EL (cell line): Measurements from ENCODE around the gene MC1R.
"Not testable (repeated sequence)": the region's sequence is repeated elsewhere in the genome, so short reads cannot be mapped to it uniquely, and the experiment has no call there.

Source experiments
- DNase-seq: peaks from one replicate; pipeline ENCODE4 v3.0.0-alpha.2; 2016

MC1R gene

DNA sequence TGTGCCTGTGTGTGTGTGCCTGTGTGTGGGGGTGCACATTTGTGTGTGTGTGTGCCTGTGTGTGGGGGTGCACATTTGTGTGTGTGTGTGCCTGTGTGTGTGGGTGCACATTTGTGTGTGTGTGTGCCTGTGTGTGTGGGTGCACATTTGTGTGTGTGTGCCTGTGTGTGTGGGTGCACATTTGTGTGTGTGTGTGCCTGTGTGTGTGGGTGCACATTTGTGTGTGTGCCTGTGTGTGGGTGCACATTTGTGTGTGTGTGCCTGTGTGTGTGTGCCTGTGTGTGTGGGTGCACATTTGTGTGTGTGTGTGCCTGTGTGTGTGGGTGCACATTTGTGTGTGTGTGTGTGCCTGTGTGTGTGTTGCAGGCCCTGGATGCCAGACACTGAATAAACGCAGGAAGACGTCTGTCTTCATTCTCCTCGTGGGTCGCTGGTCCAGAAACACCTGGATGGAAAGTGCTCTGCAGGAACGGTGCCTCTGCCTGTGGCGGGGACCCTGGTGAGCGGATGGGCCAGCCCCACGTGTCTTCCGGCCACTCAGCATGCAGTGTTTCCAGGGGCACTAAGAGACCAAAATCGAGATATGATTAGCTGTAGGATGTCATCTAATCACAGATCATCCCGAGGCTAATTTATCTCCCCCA lies 3.9 kb upstream of the MC1R start:
- not testable (repeated sequence) for DNase-seq

DNA sequence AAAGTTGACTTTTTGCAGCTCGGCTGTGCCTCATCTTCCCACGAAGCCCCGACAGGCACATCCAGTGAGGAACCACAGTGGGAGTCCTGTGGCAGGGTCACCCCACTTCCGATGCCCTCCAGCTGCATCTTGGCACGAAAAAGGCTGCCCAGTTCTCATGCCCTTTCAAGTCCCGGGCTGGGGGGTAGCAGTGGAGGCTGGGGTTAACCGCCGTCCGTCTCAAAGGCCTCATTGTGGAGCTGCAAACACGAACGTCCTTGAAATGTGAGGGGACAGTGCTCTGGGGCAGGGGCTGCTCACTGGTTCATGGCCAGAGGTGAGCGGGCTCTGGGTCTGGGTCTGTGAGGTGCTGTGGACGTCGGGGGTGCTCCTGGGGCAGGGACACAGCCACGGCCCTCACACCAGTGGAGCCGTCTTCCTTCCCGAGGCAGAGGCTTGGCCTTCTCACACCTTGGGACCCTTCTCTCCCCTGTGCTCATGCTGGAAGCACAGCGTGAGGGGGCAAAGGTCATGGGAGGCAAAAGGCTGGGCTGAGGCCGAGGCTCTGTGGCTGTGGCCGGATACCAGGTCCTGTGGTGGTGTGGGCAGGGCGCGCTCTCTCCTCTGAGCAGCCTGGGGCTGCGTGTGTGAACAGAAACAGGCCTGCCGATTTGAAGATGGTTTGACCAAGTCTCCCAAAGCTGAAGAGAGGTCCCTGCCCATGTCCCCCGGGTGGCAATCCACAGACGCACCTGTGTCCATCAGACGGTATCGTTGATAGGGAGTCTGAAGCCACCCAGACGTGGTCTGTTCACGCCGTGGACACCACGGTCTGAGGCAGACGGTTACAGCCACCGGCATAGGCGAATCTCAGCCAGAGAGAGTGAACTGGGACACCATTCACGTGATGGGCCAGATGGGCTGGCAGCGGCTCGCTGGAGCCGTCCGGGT lies 3.1 kb upstream of the MC1R start:
- DNase-seq = no peak

DNA sequence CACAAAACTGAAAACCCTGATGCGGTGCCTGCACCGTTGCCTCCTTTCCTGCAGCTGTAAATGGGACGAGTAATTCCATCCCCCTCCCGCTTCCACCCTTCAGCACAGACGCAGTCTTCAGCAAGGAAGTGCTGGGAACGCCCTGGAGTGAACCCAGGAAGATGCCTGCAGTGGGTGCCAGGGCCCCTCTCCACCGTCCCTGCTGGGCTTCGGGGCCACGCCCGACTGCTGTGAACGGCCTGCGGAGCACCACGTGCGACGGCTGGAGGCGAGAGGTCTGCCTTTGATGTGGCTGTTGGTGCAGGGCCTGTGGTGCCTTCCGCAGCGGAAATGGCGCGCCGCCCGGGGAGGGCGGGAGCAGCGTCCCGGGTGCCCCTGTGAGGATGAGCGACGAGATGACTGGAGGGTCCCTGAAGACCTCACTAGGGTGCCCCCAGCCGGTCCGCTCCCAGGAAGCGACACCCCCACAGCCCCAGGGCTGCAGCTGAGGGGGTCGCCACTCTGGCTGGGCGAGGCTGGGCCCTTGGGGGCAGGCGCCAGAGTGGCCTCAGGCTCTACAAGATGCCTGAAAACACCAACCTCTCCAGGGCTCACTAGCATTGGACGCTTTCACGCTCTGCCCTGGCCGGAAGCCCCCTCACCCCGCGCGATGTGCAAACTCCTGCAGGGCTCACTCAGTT lies 749 bp upstream of the MC1R start:
- DNase-seq = peak; percentile 92

DNA sequence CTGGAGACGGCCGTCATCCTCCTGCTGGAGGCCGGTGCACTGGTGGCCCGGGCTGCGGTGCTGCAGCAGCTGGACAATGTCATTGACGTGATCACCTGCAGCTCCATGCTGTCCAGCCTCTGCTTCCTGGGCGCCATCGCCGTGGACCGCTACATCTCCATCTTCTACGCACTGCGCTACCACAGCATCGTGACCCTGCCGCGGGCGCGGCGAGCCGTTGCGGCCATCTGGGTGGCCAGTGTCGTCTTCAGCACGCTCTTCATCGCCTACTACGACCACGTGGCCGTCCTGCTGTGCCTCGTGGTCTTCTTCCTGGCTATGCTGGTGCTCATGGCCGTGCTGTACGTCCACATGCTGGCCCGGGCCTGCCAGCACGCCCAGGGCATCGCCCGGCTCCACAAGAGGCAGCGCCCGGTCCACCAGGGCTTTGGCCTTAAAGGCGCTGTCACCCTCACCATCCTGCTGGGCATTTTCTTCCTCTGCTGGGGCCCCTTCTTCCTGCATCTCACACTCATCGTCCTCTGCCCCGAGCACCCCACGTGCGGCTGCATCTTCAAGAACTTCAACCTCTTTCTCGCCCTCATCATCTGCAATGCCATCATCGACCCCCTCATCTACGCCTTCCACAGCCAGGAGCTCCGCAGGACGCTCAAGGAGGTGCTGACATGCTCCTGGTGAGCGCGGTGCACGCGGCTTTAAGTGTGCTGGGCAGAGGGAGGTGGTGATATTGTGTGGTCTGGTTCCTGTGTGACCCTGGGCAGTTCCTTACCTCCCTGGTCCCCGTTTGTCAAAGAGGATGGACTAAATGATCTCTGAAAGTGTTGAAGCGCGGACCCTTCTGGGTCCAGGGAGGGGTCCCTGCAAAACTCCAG lies 1.1 kb downstream of the MC1R start:
- no peak for DNase-seq

DNA sequence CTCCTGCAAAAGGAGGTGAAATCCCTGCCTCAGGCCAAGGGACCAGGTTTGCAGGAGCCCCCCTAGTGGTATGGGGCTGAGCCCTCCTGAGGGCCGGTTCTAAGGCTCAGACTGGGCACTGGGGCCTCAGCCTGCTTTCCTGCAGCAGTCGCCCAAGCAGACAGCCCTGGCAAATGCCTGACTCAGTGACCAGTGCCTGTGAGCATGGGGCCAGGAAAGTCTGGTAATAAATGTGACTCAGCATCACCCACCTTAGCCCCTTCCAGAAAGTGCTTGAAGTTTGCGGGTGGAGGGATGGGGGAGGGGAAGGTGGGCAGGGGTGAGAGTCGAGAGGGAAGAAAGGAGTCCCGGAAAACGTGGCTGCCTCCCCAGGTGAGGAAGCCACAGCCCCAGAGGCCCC lies 2.1 kb downstream of the MC1R start:
- peak; percentile 32 for DNase-seq

DNA sequence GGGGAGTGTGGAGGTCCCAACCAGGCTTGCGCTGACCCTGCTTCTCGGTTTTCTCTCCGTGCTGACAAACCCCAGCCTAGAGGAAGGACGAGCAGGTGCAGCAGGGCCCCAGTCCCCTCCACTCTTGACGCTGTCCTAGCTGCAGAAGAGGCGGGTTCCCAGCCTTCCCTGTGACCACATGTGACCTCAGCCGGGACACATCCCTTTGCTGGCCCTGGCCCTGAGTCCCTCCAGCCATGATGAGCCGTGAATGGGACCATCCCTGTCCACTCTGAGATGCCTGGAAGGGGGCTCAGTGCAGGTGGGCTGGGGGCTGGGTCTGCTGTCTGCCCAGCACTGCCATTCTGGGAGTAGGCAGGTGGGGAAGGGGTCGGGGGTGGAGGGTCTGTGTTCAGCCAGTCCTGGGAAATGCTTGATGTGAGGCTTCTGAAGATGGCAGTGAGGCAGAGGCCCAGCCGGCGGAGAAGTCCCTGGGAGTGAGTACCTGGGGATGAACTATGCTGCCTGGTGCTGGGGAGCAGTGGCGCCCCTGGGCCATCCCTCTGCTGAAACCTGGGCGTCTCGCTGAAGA lies 2.6 kb downstream of the MC1R start:
- DNase-seq = no peak

DNA sequence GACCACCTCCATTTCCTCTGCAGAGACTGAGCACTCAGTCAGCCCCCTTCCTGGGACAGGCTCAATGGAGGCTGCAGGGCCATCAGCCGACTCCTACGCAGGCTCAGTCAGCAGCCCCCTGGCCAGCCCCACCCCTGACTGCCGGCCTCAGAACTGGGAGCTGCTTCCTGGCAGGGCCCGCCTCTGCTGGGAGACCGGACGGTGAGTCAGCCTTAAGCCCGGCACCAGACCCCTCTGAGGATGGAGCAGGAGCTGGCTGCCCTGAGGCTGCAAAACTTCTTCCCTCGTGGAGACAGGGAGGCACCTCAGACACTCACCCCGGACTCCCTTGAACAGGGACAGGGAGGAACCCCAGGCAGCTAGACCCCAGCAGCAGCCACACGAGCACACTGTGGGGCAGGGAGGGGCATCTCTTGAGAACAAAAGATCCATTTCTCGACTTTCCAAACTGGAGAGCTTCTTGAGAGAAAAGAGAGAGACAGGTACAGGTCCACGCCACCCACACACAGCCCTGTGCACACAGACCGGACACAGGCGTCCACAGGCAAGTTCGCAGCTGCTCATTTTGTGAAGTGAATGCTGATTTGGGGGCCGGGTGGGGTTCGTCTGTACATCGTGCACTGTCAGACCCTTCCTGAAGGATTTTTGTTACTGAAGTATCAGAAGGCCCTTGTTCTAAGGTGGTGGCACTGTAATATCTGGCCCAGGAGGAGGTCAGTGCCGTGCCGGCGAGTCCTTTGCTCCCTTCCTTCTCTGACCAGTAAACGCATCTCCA lies 3.2 kb downstream of the MC1R start:
- peak; percentile 97 for DNase-seq

DNA sequence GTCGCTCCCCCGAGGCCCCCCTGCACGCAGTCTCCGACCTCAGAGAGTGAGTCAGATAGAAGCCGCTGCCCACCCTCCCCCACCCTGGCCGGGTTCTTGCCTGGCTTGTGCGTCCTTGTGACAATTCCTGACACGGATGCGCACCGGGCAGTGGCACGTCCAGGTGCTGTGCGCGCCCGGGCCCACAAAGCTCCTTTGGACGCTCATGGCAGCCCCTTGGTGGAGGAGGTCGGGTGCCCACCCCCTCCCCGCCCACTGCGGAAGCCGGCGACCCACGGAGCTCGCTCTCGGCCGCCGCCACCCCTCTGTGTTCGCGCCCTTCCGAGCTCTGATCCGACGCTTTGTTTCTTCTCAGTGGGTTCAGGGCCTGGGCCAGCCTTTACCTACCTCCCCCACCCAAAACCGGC lies 3.8 kb downstream of the MC1R start:
- DNase-seq = peak; percentile 92

DNA sequence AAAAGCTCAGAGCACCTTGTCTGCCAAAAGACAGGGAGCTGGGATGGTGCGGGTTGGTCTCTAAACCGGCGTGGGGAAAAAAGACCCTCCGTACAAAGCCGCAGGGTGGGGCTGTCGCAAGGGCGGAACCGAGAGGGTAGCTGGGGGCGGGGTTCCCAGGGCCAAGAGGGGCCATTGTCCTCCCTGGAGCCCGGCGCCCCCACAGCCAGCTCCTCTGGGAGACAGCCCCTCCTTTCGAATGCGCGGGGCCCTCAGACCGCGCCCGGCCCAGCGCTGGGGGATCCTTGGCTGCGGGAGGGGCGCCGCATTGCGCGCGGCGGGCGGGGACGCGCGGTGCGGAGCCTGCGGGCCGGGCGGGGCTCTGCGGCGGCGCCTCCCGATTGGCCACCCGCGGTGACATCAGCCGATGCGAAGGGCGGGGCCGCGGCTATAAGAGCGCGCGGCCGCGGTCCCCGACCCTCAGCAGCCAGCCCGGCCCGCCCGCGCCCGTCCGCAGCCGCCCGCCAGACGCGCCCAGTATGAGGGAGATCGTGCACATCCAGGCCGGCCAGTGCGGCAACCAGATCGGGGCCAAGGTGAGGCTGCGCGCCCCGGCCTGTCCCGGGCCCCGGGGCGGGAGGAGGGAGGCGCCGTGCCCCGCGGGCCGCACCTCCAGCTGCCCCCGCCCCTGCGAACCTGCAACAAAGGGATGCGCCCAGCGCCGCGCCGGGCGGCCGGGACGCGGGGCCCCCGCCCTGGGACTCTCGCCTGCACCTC lies 4.4 kb downstream of the MC1R start, which contains the start of gene TUBB3:
TUBB3 (plus strand) TSS at position 459 of the 756 bp plus-strand sequence; CDS start at position 519, 60 bp downstream.
- peak; percentile 85 for DNase-seq

DNA sequence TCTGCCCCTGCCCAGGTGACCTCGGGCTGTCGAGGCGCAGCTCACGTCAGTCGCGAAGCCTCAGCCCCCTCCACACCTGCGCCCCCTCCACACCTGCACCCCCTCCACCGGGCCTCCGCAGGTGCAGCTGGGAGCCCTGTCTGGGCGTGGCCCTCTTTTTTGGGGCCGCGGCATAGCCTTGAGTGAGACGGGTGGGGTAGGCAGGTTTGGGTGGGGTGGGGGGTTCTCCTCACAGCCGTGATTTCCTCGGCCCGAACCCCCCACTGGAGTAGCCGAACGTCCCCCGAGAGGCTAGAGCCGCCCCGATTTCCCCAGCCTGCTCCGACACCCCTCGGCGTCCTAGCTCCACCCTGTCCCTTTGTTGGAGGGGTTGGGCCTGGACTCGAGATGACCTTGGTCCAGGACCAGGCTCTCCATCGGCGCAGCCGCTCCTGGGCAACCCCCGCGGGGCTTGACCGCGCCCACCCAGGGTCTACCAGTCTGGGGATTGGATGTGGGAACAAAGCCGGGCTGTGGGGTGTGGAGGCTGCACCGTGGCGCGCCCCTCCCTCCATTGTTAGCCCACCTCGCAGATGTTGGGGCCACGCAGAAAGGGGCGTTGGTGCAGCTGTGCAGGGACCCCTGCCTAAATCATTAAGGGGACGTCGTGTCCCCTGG lies 5.1 kb downstream of the MC1R start:
- DNase-seq = peak; percentile 13

DNA sequence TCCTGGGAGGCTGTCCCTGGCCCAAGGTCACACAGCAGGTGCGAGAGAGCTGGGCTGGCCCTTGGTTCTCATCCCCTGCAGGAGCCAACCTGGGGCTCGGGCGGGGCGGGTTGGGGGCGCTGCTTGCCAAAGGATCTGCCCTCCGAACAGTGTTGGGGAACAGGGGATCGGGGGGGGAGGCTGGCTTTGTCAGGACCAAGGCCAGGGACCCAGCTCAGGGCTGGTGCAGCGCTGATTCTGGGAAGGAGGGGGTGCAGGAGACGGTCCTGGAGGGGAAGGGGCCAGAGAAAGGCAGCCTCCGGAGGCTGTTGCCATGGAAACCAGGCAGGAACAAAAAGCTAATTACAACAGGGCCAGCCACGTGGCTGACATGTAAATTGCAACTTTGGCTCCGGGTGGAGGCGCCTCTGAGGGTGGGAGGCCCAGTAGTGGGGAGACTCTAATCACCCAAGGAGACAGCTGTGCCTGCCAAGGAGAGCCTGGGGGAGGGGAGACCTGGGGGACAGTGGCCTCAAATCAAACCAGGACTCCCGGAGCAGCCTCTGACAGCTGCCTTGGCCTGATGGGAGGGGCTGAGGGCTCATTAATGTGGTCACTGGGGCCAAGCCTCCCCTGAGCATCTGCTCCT lies 5.7 kb downstream of the MC1R start:
- DNase-seq = peak; percentile 45

DNA sequence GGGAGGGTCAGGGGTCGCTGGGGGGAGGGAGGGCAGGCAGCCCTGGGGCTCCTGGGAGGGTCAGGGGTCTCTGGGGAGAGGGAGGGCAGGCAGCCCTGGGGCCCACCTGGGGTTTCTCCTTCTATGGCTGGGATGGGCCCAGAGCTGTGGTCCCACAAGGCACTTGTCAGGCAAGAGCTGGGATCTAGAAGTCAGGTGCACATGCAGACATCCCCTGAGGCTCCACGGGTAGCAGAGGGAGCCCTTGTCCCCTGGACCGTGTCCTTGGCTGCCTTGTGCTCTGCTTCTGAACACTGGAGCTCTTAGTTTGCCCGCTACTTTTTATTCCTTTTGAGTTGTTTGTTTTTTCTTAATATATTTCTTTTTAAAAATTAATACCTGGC lies 6.3 kb downstream of the MC1R start:
- no peak for DNase-seq

DNA sequence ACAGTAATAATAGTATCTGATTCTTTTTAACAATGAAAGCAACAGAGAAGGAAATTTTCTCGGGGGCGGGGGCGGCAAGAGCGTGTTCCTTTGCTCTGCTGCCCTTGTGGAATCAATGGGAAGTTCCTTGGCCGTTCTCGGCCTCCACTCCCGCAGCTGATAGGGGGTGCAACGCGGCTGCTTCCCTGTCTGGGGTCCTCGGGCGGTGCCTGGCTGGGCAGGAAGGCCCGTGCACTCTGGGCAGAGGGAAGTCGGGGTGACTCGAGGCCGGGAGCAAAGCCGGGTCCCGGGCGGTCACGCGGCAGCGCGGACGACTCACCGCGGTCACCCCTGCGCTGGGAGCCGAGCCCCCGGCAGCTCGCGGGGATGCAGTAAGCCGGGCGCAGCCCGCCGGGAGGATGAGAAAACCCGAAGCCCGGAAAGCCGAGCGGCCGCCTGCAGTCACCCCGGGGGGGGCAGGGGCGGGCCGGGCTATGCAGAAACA lies 7.0 kb downstream of the MC1R start:
- DNase-seq = no peak

DNA sequence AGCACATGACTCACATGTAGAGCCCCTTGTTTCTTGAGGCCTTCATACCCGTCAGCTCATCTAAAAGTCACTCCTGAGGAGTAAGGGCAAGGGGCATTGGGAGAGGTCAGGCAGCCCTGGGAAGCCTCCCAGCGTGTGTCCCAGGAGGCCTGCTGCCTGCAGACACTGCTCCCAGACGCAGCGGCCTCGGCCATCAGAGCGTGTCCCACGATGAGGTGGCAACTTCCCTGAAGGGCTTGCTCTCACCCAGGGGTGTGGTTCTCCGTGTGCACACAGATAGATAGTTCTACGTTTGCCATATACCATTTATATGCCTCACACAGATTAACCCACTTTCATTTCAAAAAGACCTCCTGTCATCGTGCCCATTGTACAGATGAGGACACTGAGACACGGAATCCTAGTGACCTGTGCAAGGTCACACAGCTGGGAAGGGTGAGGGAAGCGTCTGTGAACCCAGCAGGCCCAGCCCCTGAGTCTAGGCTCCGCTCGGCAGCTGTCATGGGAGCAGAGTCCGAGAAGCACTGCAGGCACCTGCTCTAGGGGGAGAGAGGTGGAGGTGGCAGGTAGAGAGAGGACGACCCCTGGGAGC lies 12.7 kb downstream of the MC1R start:
- DNase-seq = no peak

DNA sequence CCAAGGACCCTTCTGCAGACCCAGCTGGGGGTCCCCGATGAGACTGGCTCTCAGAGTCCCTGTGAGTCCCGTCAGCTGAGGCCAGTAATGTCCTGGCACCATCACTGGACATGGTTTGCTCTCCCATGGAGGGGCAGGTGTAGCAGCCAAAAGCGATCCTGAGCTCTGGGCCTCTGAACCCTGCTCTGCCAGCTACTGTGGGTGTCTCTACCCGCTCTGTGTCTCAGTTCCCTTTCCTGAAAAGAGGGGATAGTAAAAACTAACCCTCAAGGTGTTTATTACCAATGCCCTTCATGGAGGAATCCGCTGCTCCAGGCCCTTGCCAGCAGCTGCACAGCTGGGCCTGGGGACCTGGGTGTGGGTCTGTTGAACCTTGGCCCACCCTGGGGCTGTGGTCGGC lies 13.3 kb downstream of the MC1R start:
- no peak for DNase-seq

DNA sequence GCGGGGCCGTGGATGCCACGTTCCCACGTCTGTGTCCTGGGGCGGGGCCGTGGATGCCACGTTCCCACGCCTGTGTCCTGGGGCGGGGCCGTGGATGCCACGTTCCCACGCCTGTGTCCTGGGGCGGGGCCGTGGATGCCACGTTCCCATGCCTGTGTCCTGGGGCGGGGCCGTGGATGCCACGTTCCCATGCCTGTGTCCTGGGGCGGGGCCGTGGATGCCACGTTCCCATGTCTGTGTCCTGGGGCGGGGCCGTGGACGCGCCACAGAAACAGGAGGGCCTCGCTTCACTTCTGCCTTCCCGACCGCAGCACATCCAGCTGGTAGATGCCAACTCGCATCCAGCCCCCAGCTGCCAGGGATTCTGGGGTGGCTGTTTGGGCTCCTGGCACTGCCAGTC lies 15.4 kb downstream of the MC1R start:
- DNase-seq = not testable (repeated sequence)

DNA sequence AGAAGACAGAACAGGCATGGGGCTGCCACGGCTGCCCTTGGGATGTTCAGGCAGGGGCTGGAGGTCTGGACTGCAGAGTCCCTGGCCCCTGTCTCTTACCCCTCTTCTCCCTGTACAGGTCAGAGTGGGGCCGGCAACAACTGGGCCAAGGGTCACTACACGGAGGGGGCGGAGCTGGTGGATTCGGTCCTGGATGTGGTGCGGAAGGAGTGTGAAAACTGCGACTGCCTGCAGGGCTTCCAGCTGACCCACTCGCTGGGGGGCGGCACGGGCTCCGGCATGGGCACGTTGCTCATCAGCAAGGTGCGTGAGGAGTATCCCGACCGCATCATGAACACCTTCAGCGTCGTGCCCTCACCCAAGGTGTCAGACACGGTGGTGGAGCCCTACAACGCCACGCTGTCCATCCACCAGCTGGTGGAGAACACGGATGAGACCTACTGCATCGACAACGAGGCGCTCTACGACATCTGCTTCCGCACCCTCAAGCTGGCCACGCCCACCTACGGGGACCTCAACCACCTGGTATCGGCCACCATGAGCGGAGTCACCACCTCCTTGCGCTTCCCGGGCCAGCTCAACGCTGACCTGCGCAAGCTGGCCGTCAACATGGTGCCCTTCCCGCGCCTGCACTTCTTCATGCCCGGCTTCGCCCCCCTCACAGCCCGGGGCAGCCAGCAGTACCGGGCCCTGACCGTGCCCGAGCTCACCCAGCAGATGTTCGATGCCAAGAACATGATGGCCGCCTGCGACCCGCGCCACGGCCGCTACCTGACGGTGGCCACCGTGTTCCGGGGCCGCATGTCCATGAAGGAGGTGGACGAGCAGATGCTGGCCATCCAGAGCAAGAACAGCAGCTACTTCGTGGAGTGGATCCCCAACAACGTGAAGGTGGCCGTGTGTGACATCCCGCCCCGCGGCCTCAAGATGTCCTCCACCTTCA lies 16.2 kb downstream of the MC1R start:
- no peak for DNase-seq

DNA sequence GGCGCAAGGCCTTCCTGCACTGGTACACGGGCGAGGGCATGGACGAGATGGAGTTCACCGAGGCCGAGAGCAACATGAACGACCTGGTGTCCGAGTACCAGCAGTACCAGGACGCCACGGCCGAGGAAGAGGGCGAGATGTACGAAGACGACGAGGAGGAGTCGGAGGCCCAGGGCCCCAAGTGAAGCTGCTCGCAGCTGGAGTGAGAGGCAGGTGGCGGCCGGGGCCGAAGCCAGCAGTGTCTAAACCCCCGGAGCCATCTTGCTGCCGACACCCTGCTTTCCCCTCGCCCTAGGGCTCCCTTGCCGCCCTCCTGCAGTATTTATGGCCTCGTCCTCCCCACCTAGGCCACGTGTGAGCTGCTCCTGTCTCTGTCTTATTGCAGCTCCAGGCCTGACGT lies 17.0 kb downstream of the MC1R start:
- DNase-seq = not testable (repeated sequence)
